HG03432 (cell line): Measurements from ENCODE around the gene PIP5K1B.
"Not testable (repeated sequence)": the region's sequence is repeated elsewhere in the genome, so short reads cannot be mapped to it uniquely, and the experiment has no call there.

Experiments used
- ATAC-seq: cut with Tn5 transposase; IDR thresholded peaks from one replicate; pipeline ENCODE4 v1.9.1; 2021; ENCODE audit warnings: mild to moderate bottlenecking, moderate library complexity; ENCODE audit not compliant: unreplicated experiment

The PIP5K1B gene

GRCh38 chr9:68704814-68705530 is at the start of gene PIP5K1B:
Gene PIP5K1B, plus strand, starts transcription at chr9:68705240. Its CDS starts 117,375 bp downstream, at chr9:68822615.
- peak; percentile 85 for ATAC-seq

GRCh38 chr9:68664036-68664435 is 41.0 kb upstream of the PIP5K1B start:
- ATAC-seq: no peak

- ATAC-seq: no peak
Observed at GRCh38 chr9:68668127-68668526, 36.9 kb upstream of the PIP5K1B start.

- ATAC-seq: no peak
Observed at GRCh38 chr9:68669218-68669617, 35.8 kb upstream of the PIP5K1B start.

GRCh38 chr9:68672215-68672614 is 32.8 kb upstream of the PIP5K1B start:
- ATAC-seq: peak; percentile 51

- ATAC-seq: no peak
Observed at GRCh38 chr9:68672625-68673024, 32.4 kb upstream of the PIP5K1B start.

GRCh38 chr9:68678430-68678829 is 26.6 kb upstream of the PIP5K1B start:
- no peak for ATAC-seq

GRCh38 chr9:68683433-68683832 is 21.6 kb upstream of the PIP5K1B start:
- no peak for ATAC-seq

GRCh38 chr9:68685213-68685612 is 19.8 kb upstream of the PIP5K1B start:
- ATAC-seq: no peak

- ATAC-seq: peak; percentile 90
Observed at GRCh38 chr9:68685770-68686169, 19.3 kb upstream of the PIP5K1B start.

- ATAC-seq: no peak
Observed at GRCh38 chr9:68690088-68690487, 15.0 kb upstream of the PIP5K1B start.

- no peak for ATAC-seq
Observed at GRCh38 chr9:68692519-68692918, 12.5 kb upstream of the PIP5K1B start.

- ATAC-seq: no peak
Observed at GRCh38 chr9:68694125-68694524, 10.9 kb upstream of the PIP5K1B start.

- ATAC-seq: no peak
Observed at GRCh38 chr9:68697851-68698250, 7.2 kb upstream of the PIP5K1B start.

- no peak for ATAC-seq
Observed at GRCh38 chr9:68698943-68699509, 6.0 kb upstream of the PIP5K1B start.

GRCh38 chr9:68699625-68700024 is 5.4 kb upstream of the PIP5K1B start:
- ATAC-seq: not testable (repeated sequence)

GRCh38 chr9:68702493-68702892 is 2.5 kb upstream of the PIP5K1B start:
- ATAC-seq: no peak

GRCh38 chr9:68703672-68704071 is 1.4 kb upstream of the PIP5K1B start:
- no peak for ATAC-seq

- ATAC-seq: no peak
Observed at GRCh38 chr9:68704498-68704813, 584 bp upstream of the PIP5K1B start.

GRCh38 chr9:68705531-68706362 is 707 bp downstream of the PIP5K1B start:
- peak; percentile 13 for ATAC-seq

GRCh38 chr9:68706363-68707201 is 1.5 kb downstream of the PIP5K1B start:
- peak; percentile 36 for ATAC-seq
